ENCODE results near the gene MYH10.
"Not testable (repeated sequence)": the region's sequence is repeated elsewhere in the genome, so short reads cannot be mapped to it uniquely, and the experiment has no call there.

Gene MYH10

DNA sequence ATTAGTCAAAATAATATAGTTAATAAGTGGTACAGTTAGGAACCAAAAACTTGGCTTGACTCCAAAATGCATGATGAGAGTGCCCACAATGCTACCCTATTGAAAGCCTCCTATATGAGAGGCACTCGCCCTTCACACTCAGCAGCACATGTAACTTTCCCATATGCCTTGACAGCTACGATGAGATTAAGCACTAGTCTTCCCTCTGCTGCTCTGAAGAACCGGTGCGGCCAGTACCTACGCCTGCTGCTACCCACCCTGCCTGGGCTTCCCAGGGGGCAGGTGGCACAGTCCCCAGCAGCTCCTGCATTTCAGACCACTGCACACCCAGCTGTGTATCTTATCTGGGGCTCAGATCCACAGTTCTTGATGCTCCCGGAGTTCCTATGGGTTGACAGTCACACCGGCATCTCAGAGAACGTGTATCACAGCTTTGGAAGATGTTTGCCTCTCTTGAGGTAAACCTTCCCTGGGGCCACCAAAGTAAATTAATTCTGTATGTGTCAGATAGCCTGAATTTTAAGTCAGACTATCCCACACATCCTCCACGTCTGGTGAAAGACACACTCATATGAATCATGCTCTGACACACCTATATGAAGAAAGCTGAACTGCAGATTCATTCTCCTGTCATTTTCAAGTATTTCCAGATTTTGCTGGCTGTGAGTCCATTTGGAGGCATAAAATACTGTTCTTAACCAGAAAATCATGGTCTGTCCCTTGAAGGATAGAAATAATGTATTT, 77.8 kb downstream of the MYH10 start:
- no peak overlapping the region for H3K4me3 ChIP-seq (ENCODE audit: low read depth, low read length)

DNA sequence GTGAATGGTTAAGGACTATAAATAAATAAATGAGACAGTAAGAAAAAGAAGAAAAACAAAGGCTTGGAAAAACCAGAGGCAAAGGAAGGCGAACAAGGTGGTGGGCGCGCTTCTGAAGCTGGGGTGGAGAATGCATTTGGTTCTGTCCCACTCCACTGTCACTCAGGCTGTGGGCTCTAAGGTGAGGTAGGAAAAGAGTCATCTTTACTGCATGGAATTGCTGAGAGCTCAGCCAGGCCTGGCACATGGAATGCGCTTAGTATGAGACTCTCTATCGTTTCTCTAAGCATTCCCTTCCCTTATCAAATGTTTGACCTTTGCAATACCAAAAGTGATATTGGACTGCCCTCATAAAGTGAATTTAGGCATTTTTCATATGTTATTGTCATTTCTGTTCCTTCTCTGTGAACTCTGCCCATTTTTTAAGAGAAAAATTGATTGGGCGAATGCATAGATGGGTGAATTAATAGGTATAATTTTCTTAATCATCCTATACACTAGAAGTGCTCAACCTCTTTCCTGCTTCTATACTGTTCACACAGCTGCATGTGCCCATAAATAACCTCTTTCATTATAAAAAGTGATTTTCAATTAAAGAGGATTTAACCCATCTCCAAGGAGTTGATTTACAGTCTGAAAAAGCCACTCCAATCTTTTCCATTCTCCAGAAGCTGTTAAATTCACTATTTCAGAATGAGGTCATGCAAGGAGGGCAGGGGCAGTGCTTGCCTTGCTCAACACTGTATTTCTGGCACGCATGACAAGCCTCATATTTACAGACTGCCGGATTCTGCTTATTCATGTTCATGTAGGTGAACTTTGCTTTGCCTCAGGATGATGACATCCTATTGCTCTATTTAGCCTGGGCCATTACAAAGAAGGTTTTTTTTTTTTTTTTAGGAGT, 87.7 kb downstream of the MYH10 start:
- H3K4me3 ChIP-seq (ENCODE audit: low read depth, low read length), result no peak overlapping the region
- TF ChIP-seq, protein P1, sequence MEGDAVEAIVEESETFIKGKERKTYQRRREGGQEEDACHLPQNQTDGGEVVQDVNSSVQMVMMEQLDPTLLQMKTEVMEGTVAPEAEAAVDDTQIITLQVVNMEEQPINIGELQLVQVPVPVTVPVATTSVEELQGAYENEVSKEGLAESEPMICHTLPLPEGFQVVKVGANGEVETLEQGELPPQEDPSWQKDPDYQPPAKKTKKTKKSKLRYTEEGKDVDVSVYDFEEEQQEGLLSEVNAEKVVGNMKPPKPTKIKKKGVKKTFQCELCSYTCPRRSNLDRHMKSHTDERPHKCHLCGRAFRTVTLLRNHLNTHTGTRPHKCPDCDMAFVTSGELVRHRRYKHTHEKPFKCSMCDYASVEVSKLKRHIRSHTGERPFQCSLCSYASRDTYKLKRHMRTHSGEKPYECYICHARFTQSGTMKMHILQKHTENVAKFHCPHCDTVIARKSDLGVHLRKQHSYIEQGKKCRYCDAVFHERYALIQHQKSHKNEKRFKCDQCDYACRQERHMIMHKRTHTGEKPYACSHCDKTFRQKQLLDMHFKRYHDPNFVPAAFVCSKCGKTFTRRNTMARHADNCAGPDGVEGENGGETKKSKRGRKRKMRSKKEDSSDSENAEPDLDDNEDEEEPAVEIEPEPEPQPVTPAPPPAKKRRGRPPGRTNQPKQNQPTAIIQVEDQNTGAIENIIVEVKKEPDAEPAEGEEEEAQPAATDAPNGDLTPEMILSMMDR (IDR thresholded peaks at IDR 0.05; ENCODE audit: borderline replicate concordance, insufficient read depth, low read depth, low read length), result no peak

More for the DNA sequence above, 77.8 kb downstream of the MYH10 start:
- TF ChIP-seq, protein P1 (IDR thresholded peaks at IDR 0.05; ENCODE audit: borderline replicate concordance, insufficient read depth, low read depth, low read length), result no peak

DNA sequence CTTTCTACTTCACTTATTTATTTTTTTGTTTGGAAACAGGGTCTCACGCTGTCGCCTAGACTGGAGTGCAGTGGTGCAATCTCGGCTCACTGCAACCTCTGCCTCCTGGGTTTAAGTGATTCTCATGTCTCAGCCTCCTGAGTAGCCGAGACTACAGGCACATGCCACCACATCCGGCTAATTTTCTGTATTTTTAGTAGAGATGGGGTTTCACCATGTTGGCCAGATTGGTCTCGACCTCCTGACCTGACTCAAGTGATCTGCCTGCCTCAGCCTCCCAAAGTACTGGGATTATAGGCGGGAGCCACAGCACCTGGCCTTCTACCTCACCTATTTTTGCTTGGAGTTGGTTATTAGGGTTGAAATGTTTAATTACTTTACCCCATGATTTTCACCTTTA, 90.5 kb downstream of the MYH10 start:
- H3K4me3 ChIP-seq (ENCODE audit: low read depth, low read length), result not testable (repeated sequence)

DNA sequence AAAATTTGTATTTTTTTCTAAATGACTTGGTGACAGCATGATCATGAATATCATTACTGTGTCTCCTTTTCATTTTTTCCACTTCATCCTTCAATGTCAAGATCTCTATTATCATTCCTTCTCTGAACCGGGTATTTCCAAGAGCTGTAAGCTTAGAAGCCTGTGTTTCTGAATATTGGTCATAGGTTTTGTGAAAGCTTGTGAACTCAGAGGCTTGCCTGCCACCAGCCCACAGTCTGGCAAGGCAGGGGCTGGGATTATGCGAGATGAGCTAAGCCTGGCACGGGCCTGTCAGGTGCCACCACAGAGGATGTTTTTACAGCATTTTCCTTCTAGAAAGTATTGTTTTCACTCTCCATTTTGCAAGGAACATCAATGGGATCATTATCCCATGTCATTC, 92.8 kb downstream of the MYH10 start:
- TF ChIP-seq, protein P1 (IDR thresholded peaks at IDR 0.05; ENCODE audit: borderline replicate concordance, insufficient read depth, low read depth, low read length), result no peak

DNA sequence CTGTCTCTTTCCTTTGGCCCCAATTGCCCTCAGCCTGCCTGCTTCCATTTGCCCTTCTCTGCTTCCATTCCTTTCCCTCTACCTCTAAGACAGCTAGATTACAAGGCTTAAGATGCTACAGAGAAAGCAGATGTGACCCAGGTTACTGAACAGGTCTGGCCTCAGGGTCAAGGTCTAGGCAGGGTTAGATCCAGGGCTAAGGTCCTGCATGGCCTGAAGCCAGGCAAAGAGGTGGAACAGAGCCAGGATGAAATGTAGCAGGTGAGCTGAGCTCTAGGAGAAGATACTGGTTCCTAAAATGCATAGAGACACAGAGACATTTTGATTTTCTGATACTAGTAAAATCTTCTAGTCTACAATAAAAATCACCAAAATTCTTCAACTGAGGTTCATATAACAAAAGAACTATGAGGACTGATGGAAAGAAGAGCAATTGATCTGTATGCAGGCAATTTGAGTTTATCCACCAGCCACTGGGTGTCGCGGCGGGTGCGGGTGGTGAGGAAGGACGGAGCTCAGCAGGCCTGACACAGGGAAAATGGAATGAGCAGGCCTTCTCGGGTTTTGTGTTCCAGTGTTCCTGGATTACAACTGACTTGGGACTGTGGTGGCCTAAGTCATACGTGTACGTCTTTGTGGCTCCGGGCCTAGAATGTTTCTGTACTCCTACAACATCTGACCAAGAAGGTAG, 95.9 kb downstream of the MYH10 start:
- no peak overlapping the region for H3K4me3 ChIP-seq (ENCODE audit: low read depth, low read length)
- TF ChIP-seq, protein P1 (IDR thresholded peaks at IDR 0.05; ENCODE audit: borderline replicate concordance, insufficient read depth, low read depth, low read length), result no peak

More for the DNA sequence above, 92.8 kb downstream of the MYH10 start:
- no peak overlapping the region for H3K4me3 ChIP-seq (ENCODE audit: low read depth, low read length)

DNA sequence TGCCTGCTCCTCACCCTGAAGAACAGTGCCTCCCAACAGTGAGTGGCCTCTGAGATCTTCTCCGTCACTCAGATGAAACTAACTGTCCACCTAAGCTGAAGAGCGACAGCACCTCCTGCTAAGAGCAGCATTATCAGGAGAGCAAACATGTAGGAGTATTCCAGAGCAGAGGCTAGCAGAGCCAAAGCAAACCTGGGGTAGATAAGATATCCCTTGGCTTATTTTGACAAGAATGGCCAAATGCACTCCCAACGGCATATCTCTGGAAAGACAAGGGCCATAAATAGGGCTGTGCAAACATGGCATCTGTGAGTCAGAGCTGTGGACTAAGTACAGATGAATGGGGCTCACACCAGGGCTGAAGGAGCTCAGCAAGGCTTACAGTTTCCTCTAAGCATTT, 98.5 kb downstream of the MYH10 start:
- H3K4me3 ChIP-seq (ENCODE audit: low read depth, low read length), result no peak overlapping the region
- TF ChIP-seq, protein P1 (IDR thresholded peaks at IDR 0.05; ENCODE audit: borderline replicate concordance, insufficient read depth, low read depth, low read length), result no peak

DNA sequence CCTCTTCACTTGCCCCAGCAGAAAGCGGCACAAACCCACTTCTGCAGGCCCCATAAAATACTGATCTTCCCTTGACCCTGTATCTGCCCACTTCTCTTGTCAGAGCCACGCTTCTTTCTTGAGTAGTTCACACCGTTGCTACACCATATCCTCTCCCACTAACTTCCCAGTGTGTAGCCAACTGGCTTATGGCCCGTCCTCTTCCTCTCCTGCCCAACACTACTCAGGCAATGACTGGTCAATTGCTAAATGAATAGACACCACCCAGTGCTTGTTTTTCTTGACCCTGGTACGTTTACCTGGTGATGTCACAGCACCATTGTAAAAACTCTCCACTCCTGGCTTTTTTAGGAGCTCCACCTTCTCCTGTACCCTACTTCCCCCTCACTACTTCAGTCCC, 107.9 kb downstream of the MYH10 start:
- TF ChIP-seq, protein P1 (IDR thresholded peaks at IDR 0.05; ENCODE audit: borderline replicate concordance, insufficient read depth, low read depth, low read length), result no peak
- H3K4me3 ChIP-seq (ENCODE audit: low read depth, low read length), result no peak overlapping the region
